ENCODE data around the gene SIPA1L2. TPM values are rescaled to one million over a fixed set of nuclear protein-coding genes. Genes with fewer than 3 reads are reported as not detected.

SIPA1L2 gene
- total and polyA plus RNA-seq, 10 of the 15 experiments (the other 5 are each of a cell fraction or from before 2014, with no cell fraction given): 0.01 to 0.18 TPM; not detected in 8

DNA sequence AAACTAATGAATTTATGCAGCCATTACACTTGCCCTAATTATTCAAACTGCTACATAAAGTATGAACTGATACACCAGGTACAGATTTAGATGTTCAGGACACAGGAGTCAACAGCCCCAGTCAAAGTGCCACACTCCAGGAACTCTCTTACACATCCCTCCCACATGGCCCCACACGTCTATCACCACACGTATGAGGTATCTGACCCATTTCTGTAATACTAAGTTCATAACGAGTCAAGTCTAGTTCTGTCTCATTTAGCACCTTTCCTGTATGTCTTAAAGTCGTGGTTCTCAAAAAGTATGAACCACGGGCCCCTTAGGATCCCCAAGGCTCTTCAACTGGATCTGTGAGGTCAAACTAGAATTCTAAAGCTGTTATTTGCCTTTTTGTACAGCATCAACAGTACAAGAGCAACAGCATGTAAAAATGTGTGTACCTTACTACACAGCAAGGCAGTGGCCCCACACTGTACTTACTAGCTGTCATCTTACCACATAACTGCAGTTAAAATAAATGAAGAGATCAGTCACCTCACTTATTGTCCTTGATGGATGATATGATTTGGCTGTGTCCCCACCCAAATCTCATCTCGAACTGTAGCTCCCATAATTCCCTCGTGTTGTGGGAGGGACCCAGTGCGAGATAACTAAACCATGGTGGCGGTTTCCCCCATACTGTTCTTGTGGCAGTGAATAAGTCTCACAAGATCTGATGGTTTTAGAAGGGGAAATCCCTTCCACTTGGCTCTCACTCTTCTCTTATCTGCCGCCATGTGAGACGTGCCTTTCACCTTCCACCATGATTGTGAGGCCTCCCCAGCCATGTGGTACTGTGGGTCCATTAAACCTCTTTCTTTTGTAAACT, 42.6 kb downstream of the SIPA1L2 start:
- no peak for ATAC-seq
- POLR2A ChIA-PET: no interaction called here
- Histone ChIP-seq H4K20me1 (ENCODE audit: control insufficient read depth, insufficient read depth) (no peaks in the 10 kb centered on the region), H3K27me3 (replicated peaks in 1 of 2; ENCODE audit: control insufficient read depth in 2 of 2, insufficient read depth in 2 of 2, low read length in 1 of 2) (no peaks in the 10 kb centered on the region), H3K27ac (ENCODE audit: control insufficient read depth, insufficient read depth) (no peak overlapping the region), H3K4me1 (ENCODE audit: control insufficient read depth, insufficient read depth, low read length) (peaks cover 8% of the 10 kb centered on the region), H3K4me3 (no peak overlapping the region), H3K9ac (ENCODE audit: control insufficient read depth, insufficient read depth, low read length) (no peak overlapping the region), H3K9me3 (replicated peaks; ENCODE audit: control insufficient read depth, insufficient read depth, low read length) (no peaks in the 10 kb centered on the region; the same call in 2 of the 3 replicates), H2AFZ (ENCODE audit: control insufficient read depth, low read depth, low read length) (no peak overlapping the region), H3K79me2 (ENCODE audit: control insufficient read depth, insufficient read depth, low read length) (no peaks in the 10 kb centered on the region), H3K36me3 (ENCODE audit: control insufficient read depth in 2 of 2, insufficient read depth in 2 of 2, low read length in 1 of 2) (no peaks in the 10 kb centered on the region), H3K4me2 (ENCODE audit: control insufficient read depth, insufficient read depth) (no peak overlapping the region)
- RAD21 ChIA-PET (ENCODE audit: unreplicated experiment): no interaction called here
- 36% methylated on average over 11 of the region's 11 CpGs for WGBS (ENCODE audit: insufficient coverage, insufficient replicate concordance, low lambda C conversion rate, missing lambda C conversion rate)
- in situ Hi-C loops (cut with MboI): no loop called here
- no TSS peak for BruUV-seq (replicated peaks)
- no peak for DNase-seq (ENCODE audit: low read depth, low spot score)
- SMC1A ChIA-PET (ENCODE audit: uncharacterized antibody, unreplicated experiment): no interaction called here
- CTCF ChIA-PET: no interaction called here
- intact Hi-C loops (cut with micrococcal nuclease; ENCODE audit: unreplicated experiment): no loop called here
- FAIRE-seq: no peak
- TF ChIP-seq JUND (IDR thresholded peaks at IDR 0.05; ENCODE audit: low read depth, low read length): no peak
- TF ChIP-seq, protein P1, sequence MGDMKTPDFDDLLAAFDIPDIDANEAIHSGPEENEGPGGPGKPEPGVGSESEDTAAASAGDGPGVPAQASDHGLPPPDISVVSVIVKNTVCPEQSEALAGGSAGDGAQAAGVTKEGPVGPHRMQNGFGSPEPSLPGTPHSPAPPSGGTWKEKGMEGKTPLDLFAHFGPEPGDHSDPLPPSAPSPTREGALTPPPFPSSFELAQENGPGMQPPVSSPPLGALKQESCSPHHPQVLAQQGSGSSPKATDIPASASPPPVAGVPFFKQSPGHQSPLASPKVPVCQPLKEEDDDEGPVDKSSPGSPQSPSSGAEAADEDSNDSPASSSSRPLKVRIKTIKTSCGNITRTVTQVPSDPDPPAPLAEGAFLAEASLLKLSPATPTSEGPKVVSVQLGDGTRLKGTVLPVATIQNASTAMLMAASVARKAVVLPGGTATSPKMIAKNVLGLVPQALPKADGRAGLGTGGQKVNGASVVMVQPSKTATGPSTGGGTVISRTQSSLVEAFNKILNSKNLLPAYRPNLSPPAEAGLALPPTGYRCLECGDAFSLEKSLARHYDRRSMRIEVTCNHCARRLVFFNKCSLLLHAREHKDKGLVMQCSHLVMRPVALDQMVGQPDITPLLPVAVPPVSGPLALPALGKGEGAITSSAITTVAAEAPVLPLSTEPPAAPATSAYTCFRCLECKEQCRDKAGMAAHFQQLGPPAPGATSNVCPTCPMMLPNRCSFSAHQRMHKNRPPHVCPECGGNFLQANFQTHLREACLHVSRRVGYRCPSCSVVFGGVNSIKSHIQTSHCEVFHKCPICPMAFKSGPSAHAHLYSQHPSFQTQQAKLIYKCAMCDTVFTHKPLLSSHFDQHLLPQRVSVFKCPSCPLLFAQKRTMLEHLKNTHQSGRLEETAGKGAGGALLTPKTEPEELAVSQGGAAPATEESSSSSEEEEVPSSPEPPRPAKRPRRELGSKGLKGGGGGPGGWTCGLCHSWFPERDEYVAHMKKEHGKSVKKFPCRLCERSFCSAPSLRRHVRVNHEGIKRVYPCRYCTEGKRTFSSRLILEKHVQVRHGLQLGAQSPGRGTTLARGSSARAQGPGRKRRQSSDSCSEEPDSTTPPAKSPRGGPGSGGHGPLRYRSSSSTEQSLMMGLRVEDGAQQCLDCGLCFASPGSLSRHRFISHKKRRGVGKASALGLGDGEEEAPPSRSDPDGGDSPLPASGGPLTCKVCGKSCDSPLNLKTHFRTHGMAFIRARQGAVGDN (IDR thresholded peaks at IDR 0.05): no peak
- TF ChIP-seq, protein P2, sequence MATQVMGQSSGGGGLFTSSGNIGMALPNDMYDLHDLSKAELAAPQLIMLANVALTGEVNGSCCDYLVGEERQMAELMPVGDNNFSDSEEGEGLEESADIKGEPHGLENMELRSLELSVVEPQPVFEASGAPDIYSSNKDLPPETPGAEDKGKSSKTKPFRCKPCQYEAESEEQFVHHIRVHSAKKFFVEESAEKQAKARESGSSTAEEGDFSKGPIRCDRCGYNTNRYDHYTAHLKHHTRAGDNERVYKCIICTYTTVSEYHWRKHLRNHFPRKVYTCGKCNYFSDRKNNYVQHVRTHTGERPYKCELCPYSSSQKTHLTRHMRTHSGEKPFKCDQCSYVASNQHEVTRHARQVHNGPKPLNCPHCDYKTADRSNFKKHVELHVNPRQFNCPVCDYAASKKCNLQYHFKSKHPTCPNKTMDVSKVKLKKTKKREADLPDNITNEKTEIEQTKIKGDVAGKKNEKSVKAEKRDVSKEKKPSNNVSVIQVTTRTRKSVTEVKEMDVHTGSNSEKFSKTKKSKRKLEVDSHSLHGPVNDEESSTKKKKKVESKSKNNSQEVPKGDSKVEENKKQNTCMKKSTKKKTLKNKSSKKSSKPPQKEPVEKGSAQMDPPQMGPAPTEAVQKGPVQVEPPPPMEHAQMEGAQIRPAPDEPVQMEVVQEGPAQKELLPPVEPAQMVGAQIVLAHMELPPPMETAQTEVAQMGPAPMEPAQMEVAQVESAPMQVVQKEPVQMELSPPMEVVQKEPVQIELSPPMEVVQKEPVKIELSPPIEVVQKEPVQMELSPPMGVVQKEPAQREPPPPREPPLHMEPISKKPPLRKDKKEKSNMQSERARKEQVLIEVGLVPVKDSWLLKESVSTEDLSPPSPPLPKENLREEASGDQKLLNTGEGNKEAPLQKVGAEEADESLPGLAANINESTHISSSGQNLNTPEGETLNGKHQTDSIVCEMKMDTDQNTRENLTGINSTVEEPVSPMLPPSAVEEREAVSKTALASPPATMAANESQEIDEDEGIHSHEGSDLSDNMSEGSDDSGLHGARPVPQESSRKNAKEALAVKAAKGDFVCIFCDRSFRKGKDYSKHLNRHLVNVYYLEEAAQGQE (IDR thresholded peaks at IDR 0.05; ENCODE audit: low read depth, low read length): no peak
- no peak for TF ChIP-seq ZNF207 (IDR thresholded peaks at IDR 0.05; ENCODE audit: borderline replicate concordance)
- TF ChIP-seq, protein P3, sequence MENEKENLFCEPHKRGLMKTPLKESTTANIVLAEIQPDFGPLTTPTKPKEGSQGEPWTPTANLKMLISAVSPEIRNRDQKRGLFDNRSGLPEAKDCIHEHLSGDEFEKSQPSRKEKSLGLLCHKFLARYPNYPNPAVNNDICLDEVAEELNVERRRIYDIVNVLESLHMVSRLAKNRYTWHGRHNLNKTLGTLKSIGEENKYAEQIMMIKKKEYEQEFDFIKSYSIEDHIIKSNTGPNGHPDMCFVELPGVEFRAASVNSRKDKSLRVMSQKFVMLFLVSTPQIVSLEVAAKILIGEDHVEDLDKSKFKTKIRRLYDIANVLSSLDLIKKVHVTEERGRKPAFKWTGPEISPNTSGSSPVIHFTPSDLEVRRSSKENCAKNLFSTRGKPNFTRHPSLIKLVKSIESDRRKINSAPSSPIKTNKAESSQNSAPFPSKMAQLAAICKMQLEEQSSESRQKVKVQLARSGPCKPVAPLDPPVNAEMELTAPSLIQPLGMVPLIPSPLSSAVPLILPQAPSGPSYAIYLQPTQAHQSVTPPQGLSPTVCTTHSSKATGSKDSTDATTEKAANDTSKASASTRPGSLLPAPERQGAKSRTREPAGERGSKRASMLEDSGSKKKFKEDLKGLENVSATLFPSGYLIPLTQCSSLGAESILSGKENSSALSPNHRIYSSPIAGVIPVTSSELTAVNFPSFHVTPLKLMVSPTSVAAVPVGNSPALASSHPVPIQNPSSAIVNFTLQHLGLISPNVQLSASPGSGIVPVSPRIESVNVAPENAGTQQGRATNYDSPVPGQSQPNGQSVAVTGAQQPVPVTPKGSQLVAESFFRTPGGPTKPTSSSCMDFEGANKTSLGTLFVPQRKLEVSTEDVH (IDR thresholded peaks at IDR 0.05; ENCODE audit: low read depth, partially characterized antibody): no peak

All from GM12878 (cell line).